NCI-H2227 treated with DMSO at 0.1 percent for 48 hours (cell line): ENCODE results near the gene ALDH2.
"Not testable (repeated sequence)": the region's sequence is repeated elsewhere in the genome, so short reads cannot be mapped to it uniquely, and the experiment has no call there.

Experiments
- DNase-seq: peaks from one replicate; lab custom pipeline; 2025; lab: John Stamatoyannopoulos, UW

Gene ALDH2

DNA sequence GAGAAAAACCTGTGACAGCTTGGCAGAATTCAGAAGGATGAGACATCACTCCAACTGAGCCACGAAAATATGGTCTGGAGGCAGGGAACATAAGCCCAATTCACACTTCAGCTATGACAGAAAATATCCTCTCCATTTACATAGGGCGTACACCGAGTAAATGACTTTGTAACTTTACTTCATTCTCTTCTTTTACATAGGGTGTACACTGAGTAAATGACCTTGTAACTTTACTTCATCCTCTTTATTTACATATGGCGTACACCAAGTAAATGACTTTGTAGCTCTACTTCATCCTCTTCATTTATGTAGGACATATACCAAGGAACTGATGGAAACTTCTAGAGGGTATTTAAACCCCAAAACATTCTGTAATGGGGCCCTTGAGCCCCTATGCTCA lies 61.2 kb downstream of the ALDH2 start:
- no peak for DNase-seq

GRCh38 chr12:111828338-111828979 lies 61.7 kb downstream of the ALDH2 start:
- no peak for DNase-seq

- DNase-seq, result not testable (repeated sequence)
These were observed 62.9 kb downstream of the ALDH2 start for GRCh38 chr12:111829635-111830034.

- not testable (repeated sequence) for DNase-seq
These were observed 68.1 kb downstream of the ALDH2 start for GRCh38 chr12:111834740-111835386.

DNA sequence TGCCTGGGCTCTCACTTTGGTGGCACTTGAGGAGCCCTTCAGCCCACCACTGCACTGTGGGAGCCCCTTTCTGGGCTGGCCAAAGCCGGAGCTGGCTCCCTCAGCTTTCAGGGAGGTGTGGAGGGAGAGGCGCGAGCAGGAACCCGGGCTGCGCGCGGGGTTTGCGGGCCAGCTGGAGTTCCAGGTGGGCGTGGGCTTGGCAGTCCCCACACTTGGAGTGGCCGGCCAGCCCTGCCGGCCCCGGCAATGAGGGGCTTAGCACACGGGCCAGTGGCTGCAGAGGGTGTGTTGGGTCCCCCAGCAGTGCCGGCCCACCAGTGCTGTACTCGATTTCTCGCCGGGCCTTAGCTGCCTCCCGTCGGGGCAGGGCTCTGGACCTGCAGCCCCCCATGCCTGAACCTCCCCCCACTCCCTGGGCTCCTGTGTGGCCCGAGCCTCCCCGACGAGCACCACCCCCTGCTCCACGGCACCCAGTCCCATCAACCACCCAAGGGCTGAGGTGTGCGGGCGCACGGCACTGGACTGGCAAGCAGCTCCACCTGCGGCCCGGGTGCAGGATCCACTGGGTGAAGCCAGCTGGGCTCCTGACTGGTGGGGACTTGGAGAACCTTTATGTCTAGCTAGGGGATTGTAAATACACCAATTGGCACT lies 68.9 kb downstream of the ALDH2 start:
- not testable (repeated sequence) for DNase-seq

DNA sequence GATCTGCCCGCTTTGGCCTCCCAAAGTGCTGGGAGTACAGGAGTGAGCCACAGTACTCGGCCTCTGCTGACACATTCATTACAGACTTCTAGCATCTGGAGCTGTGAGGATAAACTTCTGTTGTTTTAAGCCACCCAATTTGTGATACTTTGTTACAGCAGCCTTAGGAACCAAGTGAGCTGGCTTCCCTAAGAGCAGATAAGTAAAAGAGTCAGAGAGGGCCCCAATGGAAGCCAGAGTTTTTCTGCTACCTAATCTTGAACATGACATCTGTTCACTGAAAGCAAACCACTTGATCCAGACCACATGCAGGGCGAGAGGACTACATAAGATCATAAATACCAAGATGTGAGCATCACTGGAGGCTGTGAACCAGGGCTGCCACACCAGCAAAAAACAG lies 71.6 kb downstream of the ALDH2 start:
- DNase-seq, result no peak

DNA sequence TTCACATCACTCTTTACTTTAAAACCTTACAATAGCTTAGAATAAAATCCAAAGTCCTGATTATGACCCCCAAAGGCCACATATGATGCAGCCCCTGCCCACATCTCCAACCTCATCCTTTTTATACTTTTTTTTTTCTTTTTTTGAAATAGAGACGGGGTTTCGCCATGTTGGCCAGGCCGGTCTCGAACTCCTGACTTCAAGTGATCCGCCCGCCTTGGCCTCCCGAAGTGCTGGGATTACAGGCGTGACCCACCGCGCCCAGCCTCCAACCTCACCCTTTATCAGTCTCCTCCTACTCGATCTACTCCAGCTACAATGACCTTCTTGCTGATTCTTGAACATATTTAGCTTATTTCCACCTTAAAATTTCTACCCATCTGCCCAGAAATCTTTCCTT lies 74.1 kb downstream of the ALDH2 start:
- no peak for DNase-seq

- peak; percentile 64 for DNase-seq
These were observed 74.6 kb downstream of the ALDH2 start for GRCh38 chr12:111841236-111841749.

- peak; percentile 92 for DNase-seq
These were observed 75.2 kb downstream of the ALDH2 start, which contains the start of gene MAPKAPK5 for GRCh38 chr12:111841750-111842555. TSS of gene MAPKAPK5 (plus strand) at chr12:111842228. CDS start at chr12:111842734, 506 bp downstream.

DNA sequence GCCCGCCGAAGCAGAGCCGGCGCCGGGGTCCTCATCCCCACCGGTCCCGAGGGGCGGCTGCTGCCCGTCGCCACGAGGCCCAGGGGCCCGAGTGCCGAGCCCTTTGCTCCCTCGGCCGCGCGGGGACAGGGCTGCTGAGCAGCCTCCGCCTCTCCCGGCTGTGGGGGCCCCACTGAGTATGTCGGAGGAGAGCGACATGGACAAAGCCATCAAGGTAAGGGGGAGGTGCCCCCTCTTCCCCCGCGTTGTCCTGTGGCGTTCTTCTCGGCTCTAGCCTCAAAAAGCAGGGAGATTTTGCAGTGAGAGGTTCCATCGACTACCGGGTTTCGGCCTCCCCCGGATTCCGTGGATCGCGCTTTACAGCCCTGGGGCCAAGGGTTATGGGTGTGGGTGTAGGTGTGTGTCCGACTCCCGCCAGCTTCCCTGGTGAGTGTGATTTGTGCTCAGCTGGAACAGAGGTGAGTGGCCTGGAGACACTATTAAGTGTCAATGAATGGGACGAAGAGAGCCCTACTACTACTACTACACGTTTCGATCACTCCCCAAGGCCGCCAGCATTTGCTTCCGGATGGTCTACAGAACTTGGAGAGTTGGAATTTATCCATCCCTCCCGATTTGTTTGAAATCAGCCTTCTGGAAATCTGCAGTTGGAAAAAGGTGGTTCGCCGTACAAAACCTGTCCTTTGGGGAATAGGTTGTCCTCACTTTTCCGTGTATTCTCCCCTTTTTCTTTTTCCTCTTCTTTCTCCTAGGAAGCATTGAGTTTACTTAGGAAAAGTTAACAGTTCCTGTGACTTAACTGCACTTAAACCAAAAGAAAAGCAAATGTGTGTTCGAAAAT lies 76.0 kb downstream of the ALDH2 start:
- no peak for DNase-seq

- DNase-seq, result no peak
These were observed 79.3 kb downstream of the ALDH2 start for GRCh38 chr12:111846016-111846415.

DNA sequence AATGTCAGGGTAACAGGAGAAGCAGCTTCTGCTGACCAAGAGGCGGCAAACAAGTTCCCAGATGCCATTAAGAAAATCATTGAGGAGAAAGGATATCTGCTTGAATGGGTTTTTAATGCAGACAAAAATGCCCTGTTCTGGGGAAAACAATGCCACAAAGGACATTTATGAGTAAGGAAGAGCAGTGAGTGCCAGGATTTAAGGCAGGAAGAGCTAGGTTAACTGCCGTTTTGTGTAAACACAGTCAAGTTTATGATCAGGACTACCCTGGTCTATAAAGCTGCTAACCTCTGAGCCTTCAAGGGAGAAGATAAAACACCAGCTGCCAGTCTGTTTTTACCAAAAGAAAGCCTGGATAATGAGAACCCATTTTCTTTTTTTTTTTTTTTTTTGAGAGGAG lies 83.8 kb downstream of the ALDH2 start:
- no peak for DNase-seq

- DNase-seq, result no peak
These were observed 91.5 kb downstream of the ALDH2 start for GRCh38 chr12:111858186-111858585.

GRCh38 chr12:111858778-111859177 lies 92.0 kb downstream of the ALDH2 start:
- DNase-seq, result no peak

GRCh38 chr12:111864913-111865312 lies 98.2 kb downstream of the ALDH2 start:
- DNase-seq, result no peak
